ENCODE data around the gene FKBP6. TPM values are rescaled to one million over a fixed set of nuclear protein-coding genes. Genes with fewer than 3 reads are reported as not detected.

The FKBP6 gene
- total and polyA plus RNA-seq, 10 donors: 0.15 to 0.51 (median 0.24) TPM; not detected in 7

DNA sequence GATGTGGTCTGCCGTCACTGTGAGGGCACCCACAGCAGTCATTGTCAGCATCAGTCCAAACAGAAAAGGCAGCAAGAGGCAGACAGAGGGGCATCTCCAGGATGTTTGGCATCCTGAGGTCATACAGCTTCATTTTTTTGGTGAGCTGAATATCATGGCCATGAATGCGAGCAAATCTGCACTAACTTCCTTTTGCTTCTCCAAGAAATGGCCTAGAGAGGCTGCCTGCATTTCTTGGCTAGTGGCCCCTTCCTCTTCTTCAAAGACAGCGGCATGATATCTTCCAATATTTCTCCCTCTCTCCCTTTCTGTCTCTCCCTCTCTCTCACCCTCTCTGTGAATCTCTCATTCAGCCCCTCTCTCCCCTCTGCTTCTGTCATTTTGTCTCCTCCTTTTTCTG lies 24.8 kb downstream of the FKBP6 start:
- Histone ChIP-seq H3K27ac (no peak overlapping the region), H3K9me3 (peaks cover 0 to 9% (median 6%) of the 10 kb centered on the region in 8 donors), H3K36me3 (no peaks in the 10 kb centered on the region), H3K4me1 (peaks cover 0 to 16% (median 4%) of the 10 kb centered on the region in 6 donors), H3K27me3 (replicated peaks in 1 of 7) (no peaks in the 10 kb centered on the region), H3K4me3 (no peak overlapping the region)
- intact Hi-C loops (cut with DNase I; ENCODE audit: low total_unique reads): no loop called here
- DNase-seq: no peak
- TF ChIP-seq, protein P1, sequence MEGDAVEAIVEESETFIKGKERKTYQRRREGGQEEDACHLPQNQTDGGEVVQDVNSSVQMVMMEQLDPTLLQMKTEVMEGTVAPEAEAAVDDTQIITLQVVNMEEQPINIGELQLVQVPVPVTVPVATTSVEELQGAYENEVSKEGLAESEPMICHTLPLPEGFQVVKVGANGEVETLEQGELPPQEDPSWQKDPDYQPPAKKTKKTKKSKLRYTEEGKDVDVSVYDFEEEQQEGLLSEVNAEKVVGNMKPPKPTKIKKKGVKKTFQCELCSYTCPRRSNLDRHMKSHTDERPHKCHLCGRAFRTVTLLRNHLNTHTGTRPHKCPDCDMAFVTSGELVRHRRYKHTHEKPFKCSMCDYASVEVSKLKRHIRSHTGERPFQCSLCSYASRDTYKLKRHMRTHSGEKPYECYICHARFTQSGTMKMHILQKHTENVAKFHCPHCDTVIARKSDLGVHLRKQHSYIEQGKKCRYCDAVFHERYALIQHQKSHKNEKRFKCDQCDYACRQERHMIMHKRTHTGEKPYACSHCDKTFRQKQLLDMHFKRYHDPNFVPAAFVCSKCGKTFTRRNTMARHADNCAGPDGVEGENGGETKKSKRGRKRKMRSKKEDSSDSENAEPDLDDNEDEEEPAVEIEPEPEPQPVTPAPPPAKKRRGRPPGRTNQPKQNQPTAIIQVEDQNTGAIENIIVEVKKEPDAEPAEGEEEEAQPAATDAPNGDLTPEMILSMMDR (IDR thresholded peaks at IDR 0.05 in 8 of 11, conservative IDR thresholded peaks at IDR 0.05 in 3 of 11): no peak
- TF ChIP-seq POLR2A (IDR thresholded peaks at IDR 0.05) (no peak), POLR2AphosphoS5 (IDR thresholded peaks at IDR 0.05) (no peak)
- 87 to 97% (median 92%) methylated on average over 3 of the region's 3 CpGs for WGBS, 5 donors

DNA sequence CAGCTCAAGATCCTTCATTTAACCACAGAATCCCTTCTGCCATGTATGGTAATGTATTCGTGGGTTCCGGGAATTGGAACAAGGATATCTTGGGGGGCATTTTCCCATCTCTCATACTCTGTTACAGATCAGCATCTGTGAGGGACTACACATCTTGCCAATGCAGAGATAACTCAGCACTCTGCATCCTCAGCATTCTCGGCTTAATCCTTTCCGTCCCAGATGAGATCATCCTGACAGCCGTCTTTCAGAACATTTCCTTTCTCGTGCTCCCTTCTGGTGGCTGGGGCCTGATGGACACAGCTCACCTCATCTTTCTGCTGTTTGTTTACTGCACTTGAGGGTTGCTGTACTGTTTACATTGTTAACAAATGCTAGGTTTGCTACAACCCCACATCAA lies 25.3 kb downstream of the FKBP6 start:
- no peak for DNase-seq
- H3K9me3 ChIP-seq: peaks cover 0 to 9% (median 6%) of the 10 kb centered on the region in 8 donors
- H3K27me3 ChIP-seq (replicated peaks in 1 of 7): peaks cover 0 to 2% (median 0%) of the 10 kb centered on the region in 7 donors
- H3K4me1 ChIP-seq: peaks cover 0 to 20% (median 6%) of the 10 kb centered on the region in 6 donors
- H3K27ac ChIP-seq: no peak overlapping the region
- H3K4me3 ChIP-seq: no peak overlapping the region
- TF ChIP-seq, protein P1 (IDR thresholded peaks at IDR 0.05 in 8 of 11, conservative IDR thresholded peaks at IDR 0.05 in 3 of 11): no peak
- TF ChIP-seq POLR2A (IDR thresholded peaks at IDR 0.05) (no peak), POLR2AphosphoS5 (IDR thresholded peaks at IDR 0.05) (no peak)
- H3K36me3 ChIP-seq: no peaks in the 10 kb centered on the region
- 85 to 91% (median 90%) methylated on average over 6 of the region's 6 CpGs for WGBS, 5 donors
- intact Hi-C loops (cut with DNase I; ENCODE audit: low total_unique reads): no loop called here

DNA sequence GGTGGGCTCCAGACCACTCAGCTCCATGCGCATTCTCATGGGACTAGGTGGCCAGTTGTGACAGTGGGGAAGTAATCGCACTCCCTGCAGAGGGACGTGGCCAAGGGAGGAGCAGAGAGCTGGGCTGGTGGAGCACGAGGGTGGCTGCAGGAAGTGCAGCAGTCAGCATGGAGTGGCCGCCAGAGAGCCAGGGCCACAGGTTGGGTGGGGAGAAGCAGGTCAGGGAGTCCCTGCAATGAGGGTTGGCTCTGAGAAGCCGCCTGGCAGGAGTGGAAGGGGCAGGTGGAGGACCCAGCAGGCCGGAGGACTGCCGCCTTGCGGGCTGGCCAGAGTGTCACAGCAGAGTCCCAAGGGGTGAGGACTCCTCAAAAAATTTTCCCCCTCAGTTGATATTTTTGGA lies 26.2 kb downstream of the FKBP6 start:
- WGBS, 5 donors: 72 to 85% (median 80%) methylated on average over 7 to 9 of the region's 9 CpGs
- DNase-seq: no peak
- Histone ChIP-seq H3K9me3 (peaks cover 0 to 9% (median 6%) of the 10 kb centered on the region in 8 donors), H3K4me1 (peaks cover 0 to 28% (median 11%) of the 10 kb centered on the region in 6 donors), H3K36me3 (no peaks in the 10 kb centered on the region), H3K27me3 (replicated peaks in 1 of 7) (peaks cover 0 to 12% (median 0%) of the 10 kb centered on the region in 7 donors), H3K4me3 (no peak overlapping the region), H3K27ac (no peak overlapping the region)
- intact Hi-C loops (cut with DNase I; ENCODE audit: low total_unique reads): no loop called here
- TF ChIP-seq POLR2A (IDR thresholded peaks at IDR 0.05) (no peak), POLR2AphosphoS5 (IDR thresholded peaks at IDR 0.05) (peak in 2 of 3 donors; percentile 27 to 28)

DNA sequence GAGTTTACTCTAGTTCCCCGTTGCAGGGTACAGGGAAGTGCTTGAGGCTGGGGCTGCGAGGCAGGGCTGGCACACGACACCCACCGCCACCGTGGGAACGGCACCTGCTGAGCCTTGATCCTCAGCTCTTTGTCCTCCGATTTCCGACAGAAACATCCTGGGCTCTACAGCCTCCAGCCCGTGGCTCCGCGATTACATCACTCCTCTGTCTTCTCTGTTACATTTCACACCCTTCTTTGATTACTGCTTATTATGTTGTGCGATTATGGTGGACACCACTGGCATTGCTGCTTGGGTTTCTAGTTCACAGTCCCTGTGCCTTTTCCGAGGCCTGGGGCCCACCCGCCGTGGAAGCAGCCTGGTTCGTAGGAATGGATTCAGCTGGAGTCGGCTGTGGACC lies 26.9 kb downstream of the FKBP6 start:
- 88 to 93% (median 91%) methylated on average over 17 of the region's 17 CpGs for WGBS, 5 donors
- TF ChIP-seq POLR2AphosphoS5 (IDR thresholded peaks at IDR 0.05) (no peak), POLR2A (IDR thresholded peaks at IDR 0.05) (no peak)
- TF ChIP-seq, protein P1 (IDR thresholded peaks at IDR 0.05 in 8 of 11, conservative IDR thresholded peaks at IDR 0.05 in 3 of 11): no peak
- Histone ChIP-seq H3K4me1 (peaks cover 0 to 28% (median 11%) of the 10 kb centered on the region in 6 donors), H3K36me3 (no peaks in the 10 kb centered on the region), H3K4me3 (no peak overlapping the region), H3K27ac (no peak overlapping the region), H3K9me3 (peaks cover 0 to 9% (median 6%) of the 10 kb centered on the region in 8 donors), H3K27me3 (replicated peaks in 1 of 7) (peaks cover 0 to 17% (median 0%) of the 10 kb centered on the region in 7 donors)
- intact Hi-C loops (cut with DNase I; ENCODE audit: low total_unique reads): no loop called here
- DNase-seq: peak; percentile 55

All from spleen (tissue), 11 donors.